Choroid plexus epithelial cell (primary cell): ENCODE measurements around the gene THPO.

Experiments
- DNase-seq: peaks from one replicate; pipeline ENCODE4 v3.0.0-alpha.2; 2010; ENCODE audit warnings: low read depth
- H3K4me3 ChIP-seq: 2 replicates; pipeline ENCODE4 v1.5.1; 2011; ENCODE audit warnings: low read depth, mild to moderate bottlenecking, control low read depth, low read length, moderate library complexity
- TF ChIP-seq, protein P1 (sequence below): conservative IDR thresholded peaks from 2 replicates; pipeline ENCODE4 v1.5.1; 2011; ENCODE audit warnings: low read depth, mild to moderate bottlenecking, control low read depth, inconsistent platforms, low read length, moderate library complexity

The THPO gene

GRCh38 chr3:184354754-184355153 is 23.3 kb downstream of the THPO start:
- no peak for DNase-seq
- TF ChIP-seq, protein P1, sequence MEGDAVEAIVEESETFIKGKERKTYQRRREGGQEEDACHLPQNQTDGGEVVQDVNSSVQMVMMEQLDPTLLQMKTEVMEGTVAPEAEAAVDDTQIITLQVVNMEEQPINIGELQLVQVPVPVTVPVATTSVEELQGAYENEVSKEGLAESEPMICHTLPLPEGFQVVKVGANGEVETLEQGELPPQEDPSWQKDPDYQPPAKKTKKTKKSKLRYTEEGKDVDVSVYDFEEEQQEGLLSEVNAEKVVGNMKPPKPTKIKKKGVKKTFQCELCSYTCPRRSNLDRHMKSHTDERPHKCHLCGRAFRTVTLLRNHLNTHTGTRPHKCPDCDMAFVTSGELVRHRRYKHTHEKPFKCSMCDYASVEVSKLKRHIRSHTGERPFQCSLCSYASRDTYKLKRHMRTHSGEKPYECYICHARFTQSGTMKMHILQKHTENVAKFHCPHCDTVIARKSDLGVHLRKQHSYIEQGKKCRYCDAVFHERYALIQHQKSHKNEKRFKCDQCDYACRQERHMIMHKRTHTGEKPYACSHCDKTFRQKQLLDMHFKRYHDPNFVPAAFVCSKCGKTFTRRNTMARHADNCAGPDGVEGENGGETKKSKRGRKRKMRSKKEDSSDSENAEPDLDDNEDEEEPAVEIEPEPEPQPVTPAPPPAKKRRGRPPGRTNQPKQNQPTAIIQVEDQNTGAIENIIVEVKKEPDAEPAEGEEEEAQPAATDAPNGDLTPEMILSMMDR = no peak
- H3K4me3 ChIP-seq = no peak overlapping the region

DNA sequence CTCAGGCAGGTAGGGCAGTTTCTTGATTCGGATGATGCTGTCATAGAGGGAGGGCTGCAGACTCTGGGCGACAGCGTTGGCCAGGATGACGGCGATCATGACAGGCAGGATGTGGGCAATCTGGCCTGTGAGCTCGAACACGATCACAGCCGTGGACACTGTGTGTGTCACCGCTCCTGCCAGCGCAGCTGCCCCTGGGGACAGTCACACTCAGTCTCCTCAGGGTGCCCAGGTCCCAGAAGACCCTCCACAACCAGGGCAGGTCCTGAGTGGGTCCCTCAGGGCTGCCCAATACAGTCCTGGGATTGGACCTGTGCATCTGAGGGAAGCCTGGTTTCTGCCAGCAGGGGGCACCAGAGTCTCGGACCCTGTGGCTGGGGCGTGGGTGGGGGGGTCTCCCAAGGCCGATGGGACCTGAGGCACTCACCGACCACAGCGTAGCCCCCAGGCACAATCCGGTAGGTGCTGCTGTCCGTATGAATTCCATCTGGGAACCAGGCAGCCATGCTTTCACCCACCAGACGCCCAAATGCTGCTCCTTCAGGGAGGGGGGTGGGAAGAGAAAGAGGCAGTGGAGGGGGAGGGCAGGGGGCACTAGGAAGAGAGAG is 23.8 kb downstream of the THPO start:
- TF ChIP-seq, protein P1 = peak; percentile 86
- no peak for DNase-seq
- no peak overlapping the region for H3K4me3 ChIP-seq

- TF ChIP-seq, protein P1 = no peak
- no peak for DNase-seq
- no peak overlapping the region for H3K4me3 ChIP-seq
Measured at GRCh38 chr3:184353546-184353941, 24.5 kb downstream of the THPO start.

GRCh38 chr3:184352897-184353545 is 25.0 kb downstream of the THPO start:
- TF ChIP-seq, protein P1 = no peak
- no peak for DNase-seq
- no peak overlapping the region for H3K4me3 ChIP-seq

DNA sequence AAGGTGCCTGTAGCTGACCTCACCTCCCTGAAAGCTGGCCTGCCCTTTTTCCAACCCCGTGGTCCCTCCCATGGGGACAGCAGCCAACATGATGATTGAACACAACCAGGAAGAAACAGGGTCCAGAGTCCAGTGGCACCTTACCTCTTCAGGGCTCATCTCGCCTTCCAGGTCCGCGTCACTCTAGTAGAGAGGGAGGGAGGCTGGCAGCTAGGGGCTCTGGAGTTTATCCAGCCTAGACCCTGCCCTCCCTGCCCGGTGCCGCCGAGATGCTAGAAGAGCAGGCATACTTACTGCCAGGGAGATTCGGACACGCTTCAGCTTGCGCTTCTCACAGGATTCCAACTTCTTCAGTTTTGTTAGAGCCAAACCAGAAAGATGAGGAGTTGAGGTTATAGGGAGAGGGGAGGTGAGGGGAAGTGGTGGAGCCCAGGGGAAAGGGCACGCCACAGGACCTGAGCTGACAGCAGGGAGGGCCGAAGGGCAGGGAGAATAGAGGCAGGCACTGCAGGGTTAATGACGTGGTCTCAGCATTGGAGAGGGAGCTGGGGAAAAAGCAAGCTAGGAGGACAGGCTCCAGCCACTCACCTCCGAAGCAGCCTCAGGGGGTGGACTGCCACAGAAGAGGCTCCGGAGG is 25.7 kb downstream of the THPO start:
- no peak for DNase-seq
- TF ChIP-seq, protein P1 = no peak
- H3K4me3 ChIP-seq = no peak overlapping the region

- DNase-seq = no peak
- no peak overlapping the region for H3K4me3 ChIP-seq
- TF ChIP-seq, protein P1 = no peak
Measured at GRCh38 chr3:184351511-184352148, 26.4 kb downstream of the THPO start.
